Sigmoid colon (tissue), 4 donors: ENCODE measurements around the gene CYP8B1.

Experiments
- CTCF ChIP-seq, 4 experiments: fragments of 450-650 bp in 3 of 4; fragments of 200-600 bp in 1 of 4; IDR thresholded peaks; one replicate each; pipeline ENCODE4 v1.5.1; 2016 to 2019; ENCODE audit warnings: antibody characterized with exemption in 4 of 4, mild to moderate bottlenecking in 3 of 4, moderate library complexity in 2 of 4
- EP300 ChIP-seq, 4 donors: sonication (generic); formaldehyde crosslinking; IDR thresholded peaks; one replicate each; pipeline ENCODE4 v1.6.1; 2017; ENCODE audit warnings: antibody characterized with exemption in 4 of 4

GRCh38 chr3:42822828-42823227, 52.9 kb downstream of the CYP8B1 start:
- TF ChIP-seq EP300 (IDR thresholded peaks at IDR 0.05) (no peak), CTCF (IDR thresholded peaks at IDR 0.05) (no peak)
